Stimulated activated CD8-positive, alpha-beta memory T cell treated with anti-CD3 and anti-CD28 coated beads, Interleukin-7, amount 100 ng/mL, for 4 hours (primary cell): Measurements from ENCODE around the gene HHATL.

ENCODE experiments used
- DNase-seq, 2 donors: peaks; one replicate each; pipeline ENCODE4 v3.0.0-alpha.2; 2020; ENCODE audit warnings: low read depth in 2 of 2

Gene HHATL

DNA sequence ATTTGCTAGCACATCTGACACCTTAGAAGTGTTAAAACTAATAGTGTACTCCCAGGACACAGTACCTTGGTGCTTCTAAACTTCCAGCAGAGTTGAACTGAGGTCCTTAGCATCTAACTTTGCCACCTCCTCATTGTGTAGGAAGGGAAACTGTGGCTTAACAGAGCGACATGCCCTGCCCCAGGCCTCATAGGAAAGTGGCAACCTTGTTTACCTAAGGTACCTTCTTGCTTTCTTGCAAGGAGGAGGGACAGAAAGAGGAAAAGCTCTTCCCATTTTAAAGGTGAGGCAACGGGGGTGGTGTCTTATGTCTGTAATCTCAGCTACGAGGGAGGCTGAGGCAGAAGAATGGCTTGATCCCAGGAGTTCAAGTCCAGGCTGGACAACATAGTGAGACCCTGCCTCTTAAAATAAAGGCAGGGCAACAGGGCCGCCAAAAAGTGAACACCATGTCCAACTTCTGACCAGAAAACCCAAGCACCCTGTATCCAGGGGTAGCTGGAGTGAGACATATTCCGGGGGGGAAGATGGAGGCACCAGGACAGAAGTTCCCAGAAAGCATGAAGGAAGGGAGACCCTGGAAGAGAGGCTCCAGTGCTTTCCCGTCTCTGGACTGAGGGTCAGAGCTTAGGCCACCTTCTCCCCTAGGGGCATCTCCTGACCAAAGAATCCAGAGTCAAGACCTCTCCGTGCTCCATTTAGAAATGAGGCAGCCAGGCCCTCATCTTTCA, 17.8 kb downstream of the HHATL start:
- no peak for DNase-seq

DNA sequence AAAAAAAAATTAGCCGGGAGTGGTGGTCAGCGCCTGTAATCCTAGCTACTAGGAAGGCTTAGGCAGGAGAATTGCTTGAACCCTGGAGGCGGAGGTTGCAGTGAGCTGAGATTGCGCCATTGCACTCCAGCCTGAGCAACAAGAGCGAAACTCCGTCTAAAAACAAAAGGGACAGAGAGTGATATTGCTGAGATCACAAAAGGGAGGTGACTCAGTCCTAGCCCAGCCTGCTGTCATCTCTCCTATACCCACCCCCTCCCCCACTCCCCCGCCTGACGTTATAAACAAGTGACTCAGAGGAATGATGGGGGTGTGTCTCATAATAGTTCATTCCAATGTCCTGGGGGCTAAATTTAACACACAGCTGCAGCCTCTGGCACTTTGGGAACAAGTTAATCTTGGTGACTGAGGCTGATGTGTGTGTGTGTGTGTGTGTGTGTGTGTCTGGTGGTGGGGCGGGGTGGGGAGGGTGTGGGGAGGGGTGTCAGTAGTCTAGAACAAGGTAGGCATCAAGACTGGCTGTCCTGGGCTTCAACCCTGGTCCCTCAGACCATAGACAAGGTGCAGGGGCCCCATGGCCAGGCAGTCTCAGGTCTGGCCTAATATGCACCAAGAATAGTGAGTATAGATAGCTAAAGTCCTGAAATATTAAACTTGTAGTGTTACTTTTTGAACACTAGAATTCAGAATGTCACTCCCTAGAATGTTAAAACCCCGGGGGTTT, 18.6 kb downstream of the HHATL start:
- no peak for DNase-seq

DNA sequence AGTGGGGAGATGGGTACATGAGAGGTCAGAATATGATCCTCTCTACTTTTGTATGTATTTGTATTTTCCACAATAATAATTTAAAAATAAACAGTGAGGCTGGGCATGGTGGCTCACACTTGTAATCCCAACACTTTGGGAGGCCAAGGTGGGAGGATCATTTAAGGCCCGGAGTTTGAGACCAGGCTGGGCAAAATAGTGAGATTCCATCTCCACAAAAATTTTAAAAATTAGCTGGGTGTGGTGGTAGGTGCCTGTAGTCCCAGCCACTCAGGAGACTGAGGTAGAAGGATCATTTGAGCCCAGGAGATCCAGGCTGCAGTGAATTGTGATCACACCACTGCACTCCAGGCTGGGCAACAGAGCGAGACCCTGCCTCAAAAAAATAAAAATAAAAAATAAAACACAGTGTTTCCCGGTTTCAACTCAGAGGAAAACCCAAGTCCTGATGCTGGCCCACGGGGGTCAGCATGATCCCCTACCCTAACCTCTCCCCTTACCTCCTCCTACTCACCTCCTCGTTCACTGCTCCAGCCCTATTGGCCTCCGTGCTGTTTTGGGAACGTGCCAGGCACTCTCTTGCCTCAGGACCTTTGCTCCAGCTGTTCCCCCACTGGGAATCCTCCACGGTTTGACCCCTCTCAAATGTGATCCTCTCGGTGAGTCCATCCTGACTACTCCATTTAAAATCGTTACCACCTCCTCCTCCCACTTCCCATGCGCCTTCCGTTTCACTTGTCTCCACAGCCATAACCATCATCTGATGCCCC, 20.1 kb downstream of the HHATL start:
- no peak for DNase-seq

DNA sequence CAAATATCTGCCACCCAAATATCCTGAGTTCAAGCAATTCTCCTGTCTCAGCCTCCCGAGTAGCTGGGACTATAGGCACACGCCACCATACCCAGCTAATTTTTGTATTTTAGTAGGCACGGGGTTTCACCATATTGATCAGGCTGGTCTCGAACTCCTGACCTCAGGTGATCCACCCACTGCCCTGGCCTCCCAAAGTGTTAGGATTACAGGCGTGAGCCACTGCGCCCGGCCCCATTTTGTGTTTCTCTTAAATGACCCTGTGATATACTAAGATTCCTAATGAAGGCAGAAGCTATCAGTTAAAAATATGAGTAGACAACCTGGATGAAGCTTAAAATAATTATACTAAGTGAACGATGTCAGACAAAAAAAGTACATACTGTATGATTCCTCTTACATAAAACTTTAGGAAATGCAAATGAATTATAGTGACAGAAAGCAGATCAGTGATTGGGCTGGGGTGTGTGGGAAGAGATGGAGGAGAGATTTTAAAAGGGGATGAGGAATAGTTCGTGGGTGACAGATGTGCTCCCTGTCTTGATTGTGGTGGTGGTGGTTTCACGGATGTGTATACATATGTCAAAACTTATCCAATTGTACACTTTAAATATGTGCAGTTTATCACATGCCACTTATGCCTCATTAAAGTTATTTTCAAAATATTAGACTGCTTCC, 21.1 kb downstream of the HHATL start:
- no peak for DNase-seq

DNA sequence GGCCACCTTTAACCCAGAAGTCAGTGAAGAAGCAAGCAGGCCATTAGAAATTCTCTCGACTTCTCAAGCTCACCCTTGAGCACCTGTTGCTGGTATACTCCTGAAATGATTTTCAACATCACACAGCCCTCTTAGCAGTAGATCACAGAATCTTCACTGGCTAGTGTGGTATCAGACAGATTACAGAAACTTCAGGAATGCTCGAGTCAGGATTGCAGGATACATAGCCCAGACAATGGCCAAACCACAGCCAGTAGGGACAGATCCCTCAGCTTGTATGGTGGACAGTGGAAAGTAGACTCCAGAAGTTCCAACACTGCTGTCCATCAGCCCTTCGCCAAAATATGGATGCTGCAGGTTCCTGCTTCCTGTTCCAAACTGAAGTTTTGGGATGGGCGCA, 21.8 kb downstream of the HHATL start:
- DNase-seq = no peak

DNA sequence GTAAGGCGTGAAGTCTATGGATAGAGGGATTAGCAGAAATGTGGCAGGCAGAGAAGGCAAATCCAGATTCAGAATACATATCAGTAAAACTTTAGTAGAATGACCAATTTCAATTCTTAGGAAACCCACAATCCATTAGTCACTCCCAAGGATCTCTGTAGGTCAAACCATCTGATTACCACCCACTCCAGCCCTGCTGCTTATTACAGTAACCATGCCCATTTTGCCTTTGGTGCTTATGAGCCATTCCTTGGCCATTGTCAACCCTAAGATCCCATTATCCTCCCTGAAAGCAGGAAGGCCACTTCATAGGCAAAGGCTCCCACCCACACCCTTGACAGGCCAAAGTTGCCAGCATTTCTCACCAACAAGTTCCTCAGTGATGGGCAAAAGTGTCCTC, 22.3 kb downstream of the HHATL start:
- DNase-seq = no peak

DNA sequence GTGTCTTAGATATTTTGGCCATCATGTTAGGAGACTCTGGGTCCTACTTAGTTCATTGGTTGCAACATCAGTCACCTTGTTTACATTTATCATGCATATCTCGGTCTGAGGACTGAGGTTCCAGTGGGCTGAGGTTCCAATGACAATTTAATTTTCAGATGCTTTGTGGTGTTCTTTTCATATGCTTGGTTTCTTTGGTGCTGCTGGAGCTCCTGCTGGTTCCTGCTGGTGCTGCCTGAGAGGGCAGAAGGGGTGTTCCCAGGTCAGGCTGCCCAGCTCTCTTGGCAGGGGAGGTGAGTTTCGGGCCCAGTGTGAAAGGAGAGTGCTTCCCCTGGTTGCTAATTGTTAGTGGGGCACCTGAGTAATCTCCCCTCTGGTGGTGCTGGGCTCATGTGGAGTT, 24.2 kb downstream of the HHATL start:
- no peak for DNase-seq

DNA sequence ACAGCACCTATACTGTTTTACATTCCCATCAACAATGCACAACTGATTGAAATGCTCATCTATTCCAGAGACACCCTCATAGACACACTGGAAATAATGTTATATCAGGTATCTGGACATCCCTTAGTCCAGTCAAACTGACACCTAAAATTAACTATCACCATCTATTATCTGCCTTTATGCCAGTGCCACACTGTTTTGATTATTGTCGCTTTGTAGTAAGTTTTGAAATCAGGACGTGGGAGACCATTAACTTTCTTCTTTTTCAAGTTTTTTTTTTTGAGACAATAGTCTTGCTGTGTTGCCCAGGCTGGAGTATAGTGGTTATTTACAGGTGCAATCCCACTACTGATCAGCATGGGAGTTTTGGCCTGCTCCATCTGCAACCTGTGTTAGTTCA, 26.7 kb downstream of the HHATL start:
- DNase-seq = no peak

DNA sequence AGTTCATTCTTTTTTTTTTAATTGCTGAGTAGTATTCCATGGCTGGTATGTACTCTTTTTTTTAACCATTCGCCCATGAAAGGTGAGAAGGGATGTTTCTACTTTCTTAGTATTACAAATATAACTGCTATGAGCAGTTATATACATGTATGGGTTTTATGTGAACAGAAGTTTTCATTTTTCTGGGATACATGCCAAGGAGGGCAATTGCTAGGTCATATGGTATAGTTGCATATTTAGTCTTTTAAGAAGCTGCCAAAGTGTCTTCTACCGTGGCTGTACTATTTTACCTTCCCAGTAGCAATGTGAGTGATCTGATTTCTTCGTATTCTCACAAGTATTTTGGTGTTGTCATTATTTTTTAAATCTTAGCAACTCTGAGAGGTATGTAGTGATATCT, 28.5 kb downstream of the HHATL start:
- DNase-seq = no peak

DNA sequence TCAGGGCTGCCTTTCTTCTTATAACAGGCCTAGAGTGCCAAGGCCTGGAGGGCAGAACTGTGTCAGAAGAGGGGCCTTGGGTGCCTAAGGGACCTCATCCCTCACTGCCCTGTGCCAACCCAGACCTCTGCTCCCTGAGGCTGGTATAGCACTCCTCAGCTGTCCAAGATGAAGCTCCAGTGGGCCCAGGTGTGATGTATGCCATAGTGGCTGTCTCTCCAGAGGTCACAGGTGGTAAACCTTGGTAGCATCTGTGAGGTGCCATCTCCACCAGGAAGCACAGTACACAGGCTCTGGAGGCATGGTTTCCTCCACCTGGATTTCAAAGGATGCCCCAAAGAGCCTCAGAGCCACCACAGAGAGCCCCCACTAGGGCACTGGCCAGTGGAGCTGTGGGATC, 29.5 kb downstream of the HHATL start:
- no peak for DNase-seq

DNA sequence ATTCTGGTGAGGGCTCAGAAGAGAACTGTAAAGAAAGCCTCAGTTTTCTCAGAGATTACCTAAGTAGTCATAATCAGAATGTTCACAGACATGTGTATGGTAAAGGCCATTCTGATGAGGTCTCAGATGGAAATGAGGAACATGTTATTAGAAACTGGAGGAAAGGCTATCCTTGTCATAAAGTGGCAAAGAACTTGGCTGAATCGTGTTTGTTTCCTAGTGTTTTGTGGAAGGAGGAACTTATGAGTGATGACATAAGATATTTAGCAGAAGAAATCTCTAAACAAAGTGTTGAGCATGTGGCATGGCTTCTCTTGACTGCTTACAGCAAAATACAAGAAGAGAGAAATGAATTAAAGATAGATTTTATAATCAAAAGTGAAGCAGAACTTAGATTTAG, 30.1 kb downstream of the HHATL start:
- DNase-seq = no peak

DNA sequence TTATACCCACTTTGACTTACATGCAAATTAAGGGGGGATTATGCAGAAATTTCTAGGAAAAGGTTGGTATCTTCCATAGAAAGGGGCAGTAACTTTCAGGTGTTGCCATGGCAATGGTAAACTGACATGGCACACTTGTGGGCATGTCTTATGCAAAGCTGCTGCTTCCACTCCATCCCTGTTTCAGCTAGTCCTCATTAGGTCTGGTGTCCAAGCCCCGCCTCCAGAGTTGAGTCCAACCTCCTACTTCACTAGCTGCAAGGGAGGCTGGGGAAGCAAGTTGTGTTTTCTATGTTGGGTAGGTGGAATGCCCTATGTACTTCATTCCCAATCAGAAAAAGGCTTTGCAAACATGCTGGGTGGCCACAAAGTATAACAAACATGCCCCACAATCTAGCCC, 31.9 kb downstream of the HHATL start:
- no peak for DNase-seq

DNA sequence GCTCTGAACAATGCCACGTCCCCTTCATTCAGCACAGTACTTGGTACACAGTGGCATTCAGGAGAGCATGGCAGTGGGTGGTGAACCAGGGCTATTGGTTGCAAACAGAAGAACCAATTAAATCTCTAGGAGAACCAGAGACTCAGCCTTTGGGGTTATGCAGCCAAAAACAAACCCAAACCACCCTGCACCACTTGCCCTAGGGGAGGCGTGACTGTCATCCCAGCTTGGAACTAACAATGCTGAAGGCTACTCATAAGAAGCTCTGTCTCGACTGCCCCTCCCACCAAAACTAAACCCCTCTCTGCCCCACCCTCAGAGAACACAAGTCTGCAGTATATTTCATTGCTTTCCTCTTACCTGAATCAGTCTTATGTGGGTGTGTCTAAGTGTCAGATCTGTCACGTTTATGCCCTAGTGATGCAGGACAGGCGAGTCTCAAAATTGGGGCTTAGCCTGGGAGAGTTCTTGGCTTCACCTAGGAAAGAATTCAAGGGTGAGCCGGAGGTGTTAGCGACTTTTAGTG, 32.5 kb downstream of the HHATL start:
- no peak for DNase-seq

DNA sequence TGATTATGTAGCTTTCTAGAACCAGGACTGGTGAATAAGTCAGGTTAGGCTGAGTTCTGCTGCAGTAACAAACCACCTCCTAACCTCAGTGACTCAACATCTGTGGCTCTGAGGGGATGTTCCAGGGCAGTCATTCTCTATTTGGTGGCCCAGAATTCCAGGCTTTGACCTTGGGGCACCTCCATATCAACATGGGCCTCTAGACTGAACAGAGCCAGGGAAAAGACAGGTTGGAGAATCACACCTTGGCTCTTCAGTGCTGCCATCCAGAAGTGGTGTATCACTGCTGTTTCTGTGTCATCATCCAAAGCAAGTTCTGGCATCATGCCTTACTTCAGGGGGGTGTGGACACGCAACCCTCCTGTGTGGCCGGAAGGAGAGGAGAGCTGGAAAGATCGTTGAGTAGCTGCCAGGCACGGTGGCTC, 33.8 kb downstream of the HHATL start:
- no peak for DNase-seq

DNA sequence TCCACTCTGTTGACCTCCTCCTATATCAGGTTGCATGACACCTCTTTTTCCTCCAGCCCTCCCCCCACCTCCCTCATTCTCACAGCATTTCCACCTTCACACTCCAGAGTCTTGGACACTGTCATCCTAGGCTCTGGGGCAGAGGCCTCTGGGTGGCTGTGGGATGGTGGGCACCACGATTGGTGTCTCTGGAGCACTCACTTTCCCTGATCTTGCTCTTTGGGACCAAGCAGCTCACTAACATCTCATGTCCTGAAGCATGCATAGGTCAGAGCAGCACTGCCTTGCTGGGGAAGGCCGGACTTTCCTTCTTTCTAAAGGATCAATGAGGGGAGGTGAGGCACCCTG, 34.2 kb downstream of the HHATL start:
- DNase-seq = no peak

DNA sequence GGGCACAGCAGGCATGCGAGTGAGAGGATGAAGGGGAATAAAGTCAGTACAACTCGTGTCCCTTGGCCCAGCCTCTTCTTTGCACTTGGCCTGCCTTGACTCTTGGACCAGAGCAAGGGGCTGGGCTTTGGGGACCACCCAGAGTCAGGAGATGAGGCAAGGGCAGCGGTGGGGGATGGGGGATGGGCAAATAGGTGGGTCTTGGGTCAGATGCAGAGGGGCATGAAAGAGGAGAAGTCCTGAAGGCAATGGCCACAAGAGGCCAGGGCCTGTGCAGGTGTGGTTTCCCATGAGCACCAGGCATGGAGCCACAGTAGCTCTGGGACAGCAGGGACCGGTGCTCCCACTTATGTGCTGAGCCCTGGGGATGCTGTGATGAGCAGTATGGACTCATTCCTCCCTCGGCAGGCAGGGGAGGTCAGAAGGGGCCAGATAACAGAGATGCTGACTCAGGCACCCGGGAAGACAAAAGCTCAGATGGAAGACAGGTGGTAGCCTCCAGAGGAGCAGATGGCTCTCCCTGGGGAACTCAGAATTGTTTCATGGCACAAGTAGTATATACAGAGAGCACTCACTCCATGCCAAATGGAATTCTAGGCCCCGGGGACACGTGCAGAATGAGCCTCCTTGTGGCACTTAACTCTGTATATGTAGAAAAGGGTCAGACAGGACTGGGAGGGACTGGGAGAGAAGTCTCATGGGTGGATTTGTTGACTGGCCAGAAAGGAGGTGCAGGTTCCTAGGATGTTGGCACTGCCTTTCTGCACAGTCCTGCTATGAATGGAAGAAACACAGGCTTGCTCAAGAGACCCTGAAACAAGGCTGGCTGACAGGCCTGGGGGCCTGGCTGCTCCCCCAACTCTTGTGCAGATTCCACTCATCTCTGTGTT, 34.8 kb downstream of the HHATL start:
- DNase-seq = no peak

DNA sequence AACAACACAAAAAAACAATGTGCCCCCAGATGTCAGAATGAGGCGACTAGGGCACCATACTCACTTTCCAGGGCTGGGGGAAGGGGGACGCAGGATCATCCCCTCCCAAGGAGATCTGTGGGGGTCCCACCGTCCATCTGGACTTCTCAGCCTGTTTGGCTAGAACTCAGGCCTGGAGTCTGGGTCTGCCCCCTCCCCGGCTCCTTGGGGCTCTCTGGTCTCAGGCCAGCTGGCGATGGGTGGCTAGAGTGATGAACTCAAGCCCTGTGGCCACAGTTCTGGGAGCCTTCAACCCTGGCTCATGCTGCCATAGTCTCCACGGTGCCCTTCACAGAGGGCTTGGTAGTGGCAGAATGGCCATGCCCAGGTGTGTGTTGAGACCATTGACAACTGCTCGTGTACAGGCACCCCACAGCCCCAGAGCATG, 35.5 kb downstream of the HHATL start:
- DNase-seq = no peak

DNA sequence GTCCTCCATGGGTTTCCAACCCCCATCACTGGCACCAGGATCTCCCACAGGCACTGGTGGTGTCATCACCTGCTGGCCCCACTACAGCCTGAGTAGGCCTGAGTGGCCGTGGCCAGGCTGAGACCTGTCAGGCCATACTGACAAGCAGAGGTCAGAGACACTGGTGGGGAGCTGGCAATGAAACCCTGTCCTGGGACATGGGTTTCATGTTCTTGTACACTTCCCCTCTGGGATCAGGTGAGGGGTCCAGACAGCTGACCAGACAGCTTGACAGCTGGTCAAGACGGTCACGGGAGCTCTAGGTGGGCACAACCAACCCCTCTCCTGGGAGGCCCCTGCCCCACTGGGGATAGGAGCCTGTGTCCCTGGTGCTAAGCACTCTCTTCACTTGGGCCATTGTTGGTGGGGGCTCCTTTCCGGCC, 36.0 kb downstream of the HHATL start:
- no peak for DNase-seq

DNA sequence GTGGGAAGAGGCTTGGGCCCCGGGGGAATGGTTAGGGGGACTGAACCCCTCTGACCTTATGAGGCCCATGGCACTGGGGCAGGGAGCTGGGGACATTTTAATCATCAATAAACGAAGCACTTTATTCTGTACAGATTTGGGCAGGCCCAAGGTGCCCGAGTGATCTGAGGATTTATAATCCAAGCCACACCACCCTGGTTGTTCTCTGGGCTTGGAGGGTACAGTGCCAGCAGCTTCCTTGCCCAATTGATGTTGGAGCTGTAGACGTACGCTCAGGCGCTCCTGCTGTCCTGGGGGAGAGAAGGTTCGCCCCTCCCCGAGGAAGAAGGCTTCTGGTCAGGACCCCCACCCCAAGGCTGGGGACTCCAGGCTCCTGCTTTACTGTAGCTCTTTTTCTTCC, 36.6 kb downstream of the HHATL start:
- DNase-seq = no peak

DNA sequence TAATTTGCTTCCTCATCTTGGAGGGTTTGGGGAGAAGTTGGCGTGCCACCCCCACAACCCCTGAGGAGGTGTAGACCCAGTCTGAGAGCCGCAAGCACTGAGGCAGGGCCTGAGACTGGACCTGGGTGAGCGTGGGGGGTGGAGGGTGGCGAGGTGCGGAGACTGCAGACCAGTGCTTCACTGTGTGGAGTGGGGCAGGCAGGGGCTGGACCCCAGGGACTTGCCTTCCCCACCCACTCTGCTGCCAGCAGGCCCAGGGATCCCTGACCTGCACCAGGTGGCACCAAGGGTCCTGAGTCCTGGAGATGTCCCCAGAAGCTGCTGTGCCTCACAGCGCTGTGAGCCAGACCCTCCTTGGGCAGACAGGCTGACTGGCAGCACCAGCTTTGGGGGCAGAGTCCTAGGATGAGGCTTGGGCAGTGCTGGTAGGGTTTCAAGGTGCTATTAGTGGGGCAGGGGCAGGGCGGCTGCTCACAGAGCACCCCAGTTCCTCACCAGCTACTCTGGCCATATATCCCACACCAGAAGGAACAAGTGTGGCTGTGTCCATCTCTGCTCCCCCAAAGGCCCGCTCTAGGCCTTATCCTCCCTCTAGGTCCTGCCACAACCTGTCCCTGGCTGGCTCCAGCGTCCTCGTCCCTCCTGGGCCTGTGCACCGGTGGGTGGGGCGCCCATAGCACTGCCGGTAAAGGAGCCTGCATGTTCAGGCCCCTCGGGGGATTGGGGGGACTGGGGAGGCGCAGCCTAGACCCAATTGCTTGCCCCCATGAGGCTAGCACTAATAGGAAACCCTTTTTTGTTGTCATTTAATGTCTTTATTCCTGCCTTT, 37.3 kb downstream of the HHATL start:
- no peak for DNase-seq
